WERI-Rb-1 (cell line): ENCODE data around the gene WDR64.

Experiments
- DNase-seq: peaks from one replicate; pipeline ENCODE4 v3.0.0-alpha.2; 2020
- H3K27ac ChIP-seq: fragments of 250-450 bp; sonication (Bioruptor Pico); 2 replicates; pipeline ENCODE4 v1.5.1; 2020; ENCODE audit warnings: mild to moderate bottlenecking, moderate library complexity
- H3K27me3 ChIP-seq: fragments of 250-450 bp; sonication (Bioruptor Pico); 2 replicates; pipeline ENCODE4 v1.5.1; 2021; ENCODE audit warnings: mild to moderate bottlenecking, low read depth, moderate library complexity; ENCODE audit not compliant: insufficient read depth, severe bottlenecking
- H3K36me3 ChIP-seq: fragments of 250-450 bp; sonication (Bioruptor Pico); 2 replicates; pipeline ENCODE4 v1.5.1; 2020; ENCODE audit warnings: mild to moderate bottlenecking, moderate library complexity
- H3K4me3 ChIP-seq: 2 replicates; pipeline ENCODE4 v1.5.1; 2011; ENCODE audit warnings: low read depth, mild to moderate bottlenecking, control low read depth, low read length
- H3K9me3 ChIP-seq: fragments of 250-450 bp; sonication (Bioruptor Pico); 2 replicates; pipeline ENCODE4 v1.5.1; 2021; ENCODE audit warnings: mild to moderate bottlenecking, moderate library complexity; ENCODE audit not compliant: severe bottlenecking
- TF ChIP-seq, protein P1 (sequence below): IDR thresholded peaks from 2 replicates; pipeline ENCODE4 v1.5.1; 2011; ENCODE audit warnings: low read depth, mild to moderate bottlenecking, control low read depth, inconsistent platforms, low read length

Gene WDR64

DNA sequence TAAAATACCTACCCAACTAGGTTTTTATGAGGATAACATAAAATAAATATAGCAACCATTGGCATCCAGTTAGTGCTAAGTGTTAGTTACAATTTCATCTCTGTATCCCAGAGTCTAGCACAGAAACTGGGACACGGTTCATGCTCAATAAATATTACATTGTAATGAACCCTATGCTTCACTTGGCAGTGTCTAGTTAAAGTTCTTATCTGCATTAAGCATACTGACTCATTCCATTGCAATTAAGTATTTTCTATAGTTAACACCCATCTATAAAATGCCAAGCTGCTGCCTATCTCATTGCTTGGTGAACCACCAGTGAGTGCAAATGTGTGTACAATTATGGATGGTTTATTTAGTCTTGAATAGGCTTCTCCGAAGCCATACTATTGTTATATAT is 27.1 kb upstream of the WDR64 start:
- H3K4me3 ChIP-seq, result no peak overlapping the region

GRCh38 chr1:241627453-241628259 is 24.4 kb upstream of the WDR64 start:
- no peaks in the 10 kb centered on the region for H3K9me3 ChIP-seq
- H3K27ac ChIP-seq, result no peak overlapping the region
- no peak overlapping the region for H3K4me3 ChIP-seq
- no peaks in the 10 kb centered on the region for H3K36me3 ChIP-seq
- H3K27me3 ChIP-seq, result no peaks in the 10 kb centered on the region
- DNase-seq, result peak; percentile 44
- TF ChIP-seq, protein P1, sequence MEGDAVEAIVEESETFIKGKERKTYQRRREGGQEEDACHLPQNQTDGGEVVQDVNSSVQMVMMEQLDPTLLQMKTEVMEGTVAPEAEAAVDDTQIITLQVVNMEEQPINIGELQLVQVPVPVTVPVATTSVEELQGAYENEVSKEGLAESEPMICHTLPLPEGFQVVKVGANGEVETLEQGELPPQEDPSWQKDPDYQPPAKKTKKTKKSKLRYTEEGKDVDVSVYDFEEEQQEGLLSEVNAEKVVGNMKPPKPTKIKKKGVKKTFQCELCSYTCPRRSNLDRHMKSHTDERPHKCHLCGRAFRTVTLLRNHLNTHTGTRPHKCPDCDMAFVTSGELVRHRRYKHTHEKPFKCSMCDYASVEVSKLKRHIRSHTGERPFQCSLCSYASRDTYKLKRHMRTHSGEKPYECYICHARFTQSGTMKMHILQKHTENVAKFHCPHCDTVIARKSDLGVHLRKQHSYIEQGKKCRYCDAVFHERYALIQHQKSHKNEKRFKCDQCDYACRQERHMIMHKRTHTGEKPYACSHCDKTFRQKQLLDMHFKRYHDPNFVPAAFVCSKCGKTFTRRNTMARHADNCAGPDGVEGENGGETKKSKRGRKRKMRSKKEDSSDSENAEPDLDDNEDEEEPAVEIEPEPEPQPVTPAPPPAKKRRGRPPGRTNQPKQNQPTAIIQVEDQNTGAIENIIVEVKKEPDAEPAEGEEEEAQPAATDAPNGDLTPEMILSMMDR, result peak; percentile 51

More for the DNA sequence above, 27.1 kb upstream of the WDR64 start:
- H3K9me3 ChIP-seq, result no peaks in the 10 kb centered on the region
- H3K27ac ChIP-seq, result no peak overlapping the region
- H3K27me3 ChIP-seq, result no peaks in the 10 kb centered on the region
- no peaks in the 10 kb centered on the region for H3K36me3 ChIP-seq
- no peak for DNase-seq
- TF ChIP-seq, protein P1, result no peak

- no peak overlapping the region for H3K4me3 ChIP-seq
- H3K27ac ChIP-seq, result no peak overlapping the region
- no peaks in the 10 kb centered on the region for H3K9me3 ChIP-seq
- no peaks in the 10 kb centered on the region for H3K27me3 ChIP-seq
- TF ChIP-seq, protein P1, result no peak
- no peaks in the 10 kb centered on the region for H3K36me3 ChIP-seq
- no peak for DNase-seq
These were observed 22.1 kb upstream of the WDR64 start for GRCh38 chr1:241630005-241630404.

GRCh38 chr1:241630476-241630875 is 21.6 kb upstream of the WDR64 start:
- H3K36me3 ChIP-seq, result no peaks in the 10 kb centered on the region; the same call in 1 of the 2 replicates

GRCh38 chr1:241630899-241631298 is 21.2 kb upstream of the WDR64 start:
- Histone ChIP-seq H3K27ac (no peak overlapping the region), H3K9me3 (no peaks in the 10 kb centered on the region), H3K36me3 (no peaks in the 10 kb centered on the region; the same call in 1 of the 2 replicates), H3K27me3 (no peaks in the 10 kb centered on the region), H3K4me3 (no peak overlapping the region)
- TF ChIP-seq, protein P1, result no peak
- no peak for DNase-seq

More at GRCh38 chr1:241630476-241630875, 21.6 kb upstream of the WDR64 start:
- DNase-seq, result no peak
- Histone ChIP-seq H3K27me3 (no peaks in the 10 kb centered on the region), H3K4me3 (no peak overlapping the region), H3K9me3 (no peaks in the 10 kb centered on the region), H3K27ac (no peak overlapping the region)
- TF ChIP-seq, protein P1, result no peak
